BE2C (cell line): Measurements from ENCODE around the gene KIAA1671.

ENCODE experiments used
- DNase-seq: peaks from one replicate; pipeline ENCODE4 v3.0.0-alpha.2; 2020
- H3K27me3 ChIP-seq: fragments of 250-450 bp; sonication (Bioruptor Pico); 2 replicates; pipeline ENCODE4 v1.5.1; 2020; ENCODE audit warnings: mild to moderate bottlenecking
- H3K36me3 ChIP-seq: fragments of 250-450 bp; sonication (Bioruptor Pico); 2 replicates; pipeline ENCODE4 v1.5.1; 2020; ENCODE audit warnings: mild to moderate bottlenecking
- H3K4me1 ChIP-seq: fragments of 250-450 bp; sonication (Bioruptor Pico); 2 replicates; pipeline ENCODE4 v1.5.1; 2020
- H3K4me3 ChIP-seq: 2 replicates; pipeline ENCODE4 v1.5.1; 2011; ENCODE audit warnings: low read depth, low read length
- H3K9me3 ChIP-seq: fragments of 250-450 bp; sonication (Bioruptor Pico); 2 replicates; pipeline ENCODE4 v1.5.1; 2020
- CTCF ChIP-seq: IDR thresholded peaks from 2 replicates; pipeline ENCODE4 v1.5.1; 2012; ENCODE audit warnings: mild to moderate bottlenecking, low read depth, low read length

Gene KIAA1671

GRCh38 chr22:25084405-25085107 lies 132.0 kb downstream of the KIAA1671 start:
- DNase-seq = no peak
- no peaks in the 10 kb centered on the region for H3K27me3 ChIP-seq
- no peak for TF ChIP-seq CTCF

GRCh38 chr22:25085156-25085555 lies 132.6 kb downstream of the KIAA1671 start:
- no peaks in the 10 kb centered on the region for H3K9me3 ChIP-seq
- DNase-seq = no peak

More at GRCh38 chr22:25084405-25085107, 132.0 kb downstream of the KIAA1671 start:
- Histone ChIP-seq H3K36me3 (no peaks in the 10 kb centered on the region), H3K4me3 (no peak overlapping the region), H3K9me3 (no peaks in the 10 kb centered on the region), H3K4me1 (peaks cover 2% of the 10 kb centered on the region; the same call in 1 of the 2 replicates)

GRCh38 chr22:25085930-25086901 lies 133.7 kb downstream of the KIAA1671 start:
- peak; percentile 56 for DNase-seq
- H3K36me3 ChIP-seq = no peaks in the 10 kb centered on the region
- H3K4me3 ChIP-seq = no peak overlapping the region
- H3K9me3 ChIP-seq = no peaks in the 10 kb centered on the region
- H3K27me3 ChIP-seq = no peaks in the 10 kb centered on the region
- TF ChIP-seq CTCF = no peak
- H3K4me1 ChIP-seq = peaks cover 2% of the 10 kb centered on the region; the same call in 1 of the 2 replicates

More at GRCh38 chr22:25085156-25085555, 132.6 kb downstream of the KIAA1671 start:
- no peak overlapping the region for H3K4me3 ChIP-seq
- TF ChIP-seq CTCF = no peak
- H3K4me1 ChIP-seq = peaks cover 2% of the 10 kb centered on the region; the same call in 1 of the 2 replicates
- H3K36me3 ChIP-seq = no peaks in the 10 kb centered on the region
- no peaks in the 10 kb centered on the region for H3K27me3 ChIP-seq

GRCh38 chr22:25086902-25087282 lies 134.4 kb downstream of the KIAA1671 start:
- no peak for DNase-seq
- H3K4me3 ChIP-seq = no peak overlapping the region
- peaks cover 2% of the 10 kb centered on the region; the same call in 1 of the 2 replicates for H3K4me1 ChIP-seq
- no peaks in the 10 kb centered on the region for H3K27me3 ChIP-seq
- H3K36me3 ChIP-seq = no peaks in the 10 kb centered on the region
- no peak for TF ChIP-seq CTCF
- H3K9me3 ChIP-seq = no peaks in the 10 kb centered on the region

- no peaks in the 10 kb centered on the region for H3K27me3 ChIP-seq
- H3K9me3 ChIP-seq = no peaks in the 10 kb centered on the region
- H3K4me1 ChIP-seq = peaks cover 2% of the 10 kb centered on the region; the same call in 1 of the 2 replicates
- TF ChIP-seq CTCF = no peak
- H3K36me3 ChIP-seq = no peaks in the 10 kb centered on the region
- no peak overlapping the region for H3K4me3 ChIP-seq
- DNase-seq = no peak
These were observed 137.8 kb downstream of the KIAA1671 start for GRCh38 chr22:25090225-25090890.
